ENCODE measurements around the gene CNOT6.

The CNOT6 gene

GRCh38 chr5:180586204-180586603 lies 92.0 kb downstream of the CNOT6 start:
- DNase-seq, result no peak

- no peak for DNase-seq
Observed at GRCh38 chr5:180586870-180587269, 92.7 kb downstream of the CNOT6 start.

- DNase-seq, result no peak
Observed at GRCh38 chr5:180589771-180590542, 95.8 kb downstream of the CNOT6 start.

GRCh38 chr5:180590543-180591310 lies 96.5 kb downstream of the CNOT6 start:
- DNase-seq, result no peak

DNA sequence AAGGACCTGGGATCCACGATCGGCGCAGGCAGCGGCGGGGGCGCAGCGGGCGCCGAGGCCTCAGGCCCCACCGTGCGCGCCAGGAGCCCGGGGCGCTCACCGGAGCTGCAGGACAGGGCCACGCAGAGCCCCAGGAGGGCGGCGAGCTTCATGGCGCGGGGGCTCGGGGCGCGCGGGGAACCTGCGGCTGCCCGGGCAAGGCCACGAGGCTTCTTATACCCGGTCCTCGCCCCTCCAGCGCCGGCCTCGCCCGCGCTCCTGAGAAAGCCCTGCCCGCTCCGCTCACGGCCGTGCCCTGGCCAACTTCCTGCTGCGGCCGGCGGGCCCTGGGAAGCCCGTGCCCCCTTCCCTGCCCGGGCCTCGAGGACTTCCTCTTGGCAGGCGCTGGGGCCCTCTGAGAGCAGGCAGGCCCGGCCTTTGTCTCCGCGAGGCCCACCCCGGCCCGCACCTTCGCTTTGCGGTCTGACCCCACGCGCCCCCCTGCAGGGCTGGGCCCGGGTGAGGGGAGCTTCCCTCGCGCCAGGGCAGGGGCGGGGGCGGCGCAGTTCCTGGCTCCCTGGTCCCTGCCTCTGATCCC lies 97.2 kb downstream of the CNOT6 start, which contains the start of gene SCGB3A1:
TSS of gene SCGB3A1 (minus strand) at position 189 of the 577 bp plus-strand sequence. CDS start at position 152, 37 bp downstream.
- no peak for DNase-seq

DNA sequence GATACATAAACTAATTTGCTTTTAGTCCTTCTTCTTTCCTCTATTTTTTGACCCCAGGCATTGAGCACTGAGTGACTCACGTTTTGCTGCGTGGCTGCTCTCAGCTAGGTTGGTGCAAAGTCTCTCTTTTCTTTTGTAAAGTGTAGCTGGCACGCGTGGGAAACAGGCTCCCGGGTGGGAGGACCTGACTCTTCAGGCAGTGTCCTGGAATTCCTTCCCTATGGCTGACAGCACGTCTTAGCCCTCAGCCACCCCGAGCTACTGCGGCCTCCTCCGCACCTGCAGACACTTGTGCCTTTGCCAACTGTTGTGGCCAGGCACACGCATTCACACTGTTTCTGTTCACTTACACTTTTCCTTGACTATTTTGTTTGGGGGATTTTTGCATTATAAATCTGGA lies 98.0 kb downstream of the CNOT6 start:
- no peak for DNase-seq

DNA sequence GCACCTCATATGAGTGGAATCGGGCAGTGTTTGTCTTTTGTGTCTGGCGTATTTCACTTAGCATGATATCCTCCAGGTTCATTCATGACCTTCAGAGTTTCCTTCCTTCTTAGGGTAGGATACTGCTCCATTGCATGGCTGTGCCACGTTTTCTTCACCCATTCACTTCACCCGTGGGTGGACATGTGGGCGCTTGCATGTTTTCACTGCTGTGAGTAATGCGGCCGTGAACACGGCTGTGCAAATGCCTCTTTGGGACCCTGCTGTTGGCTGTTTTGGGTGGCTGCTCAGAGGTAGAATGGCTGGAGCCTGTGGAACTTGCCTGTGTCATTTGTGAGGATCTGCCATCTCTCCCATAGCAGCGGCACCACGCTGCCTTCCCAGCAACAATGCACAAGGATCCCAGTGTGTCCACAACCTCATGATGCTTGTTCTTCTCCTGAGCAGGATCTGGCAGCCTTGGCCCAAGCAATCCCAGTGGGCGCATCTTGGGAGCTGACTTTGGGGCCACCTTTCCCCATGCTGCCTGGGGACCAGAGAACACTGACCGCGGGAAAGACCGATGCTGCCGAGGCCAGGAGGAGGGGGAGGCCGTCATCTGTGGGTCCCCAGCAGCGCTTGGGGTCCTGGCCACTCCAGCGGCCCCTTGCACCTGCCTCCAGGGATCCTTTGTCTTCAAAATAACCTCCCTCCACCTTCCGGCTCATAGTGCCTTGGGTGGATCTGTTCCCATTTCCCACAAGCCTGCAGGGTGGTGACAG lies 99.4 kb downstream of the CNOT6 start:
- no peak for DNase-seq

- no peak for DNase-seq
Observed at GRCh38 chr5:180594311-180595045, 100.3 kb downstream of the CNOT6 start.

- DNase-seq, result no peak
Observed at GRCh38 chr5:180595046-180595379, 100.8 kb downstream of the CNOT6 start.

DNA sequence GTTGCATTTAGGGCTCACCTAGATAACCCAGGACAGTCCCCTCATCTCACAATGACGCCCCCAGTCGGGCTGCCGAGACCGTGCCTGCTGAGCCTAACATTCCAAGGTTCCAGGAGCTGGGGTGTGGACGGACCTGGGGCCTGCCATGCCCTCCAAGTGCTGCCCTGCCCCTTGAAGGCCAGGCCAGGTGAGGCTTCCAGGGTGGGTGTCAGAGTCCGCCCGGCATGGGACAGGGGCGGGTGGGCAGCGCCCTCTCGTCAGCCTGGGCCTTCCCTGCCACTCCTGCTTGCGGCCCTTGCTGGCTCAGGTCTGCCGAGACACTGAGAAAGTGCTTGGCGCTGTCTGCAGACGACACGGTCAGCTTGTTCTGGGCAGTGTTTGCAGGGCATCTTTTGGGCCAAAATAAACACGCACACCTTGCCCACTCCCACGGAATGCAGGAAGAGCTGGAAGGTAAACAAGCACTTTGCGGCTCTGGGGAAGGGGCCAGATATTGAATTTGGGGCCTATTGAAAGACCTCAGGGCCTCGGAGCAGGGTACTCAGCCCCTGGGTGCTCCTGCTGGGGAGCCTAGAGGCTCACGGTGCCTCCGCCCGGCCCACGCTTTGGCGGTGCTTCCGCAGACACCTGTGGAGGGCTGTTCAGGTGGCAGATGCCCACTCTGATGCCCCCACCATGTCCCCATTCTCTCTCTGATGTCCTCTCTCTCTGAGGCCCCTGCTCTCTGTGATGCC lies 101.4 kb downstream of the CNOT6 start:
- DNase-seq, result no peak

DNA sequence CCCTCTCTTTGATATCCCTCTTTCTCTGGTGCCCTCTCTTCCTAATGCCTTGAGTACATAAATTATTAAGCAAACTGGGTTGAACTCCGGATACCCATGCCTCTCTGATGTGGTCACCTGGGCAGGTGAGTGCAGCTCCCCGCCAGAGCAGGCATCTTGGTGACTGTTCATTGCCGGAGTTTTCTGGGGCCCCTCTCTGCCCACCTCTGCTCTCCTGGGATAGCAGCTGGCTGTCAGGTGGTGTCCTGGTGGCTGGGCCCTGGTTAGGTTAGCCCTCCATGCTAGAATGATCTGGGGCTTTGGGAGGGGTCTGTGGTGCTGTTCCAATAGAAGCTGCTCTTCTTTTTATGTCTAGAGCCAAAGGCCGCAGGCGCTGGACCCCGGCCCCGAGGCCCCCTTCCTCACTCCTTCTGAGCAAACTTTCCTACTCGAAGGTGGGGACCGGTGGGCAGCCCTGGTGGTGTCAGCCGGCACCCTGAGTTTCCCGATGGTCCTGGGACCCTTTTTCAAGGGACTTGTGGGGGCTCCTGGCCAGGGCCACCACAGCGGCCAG lies 102.0 kb downstream of the CNOT6 start:
- DNase-seq, result no peak

GRCh38 chr5:180596668-180597231 lies 102.6 kb downstream of the CNOT6 start:
- no peak for DNase-seq

DNA sequence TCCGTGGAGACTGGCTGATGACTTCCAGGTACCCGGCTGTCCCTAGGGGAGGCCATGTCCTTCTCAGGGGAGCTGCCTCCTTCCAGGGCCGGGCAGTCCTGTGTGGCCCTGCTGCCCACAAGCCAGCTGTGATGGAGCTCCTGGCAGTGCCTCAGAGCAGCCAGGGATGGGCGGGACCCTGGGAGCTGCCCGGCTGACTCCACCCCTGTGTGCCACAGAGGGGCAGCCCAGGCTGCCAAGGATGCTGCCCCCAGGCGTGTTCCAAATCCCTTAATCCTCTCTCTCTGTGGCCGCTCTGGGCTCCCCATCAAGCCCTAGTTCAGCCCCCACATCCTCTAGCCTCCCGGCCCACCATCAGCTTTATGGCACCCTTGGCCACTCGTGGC lies 104.1 kb downstream of the CNOT6 start:
- no peak for DNase-seq

- no peak for DNase-seq
Observed at GRCh38 chr5:180598797-180599589, 104.8 kb downstream of the CNOT6 start.

DNA sequence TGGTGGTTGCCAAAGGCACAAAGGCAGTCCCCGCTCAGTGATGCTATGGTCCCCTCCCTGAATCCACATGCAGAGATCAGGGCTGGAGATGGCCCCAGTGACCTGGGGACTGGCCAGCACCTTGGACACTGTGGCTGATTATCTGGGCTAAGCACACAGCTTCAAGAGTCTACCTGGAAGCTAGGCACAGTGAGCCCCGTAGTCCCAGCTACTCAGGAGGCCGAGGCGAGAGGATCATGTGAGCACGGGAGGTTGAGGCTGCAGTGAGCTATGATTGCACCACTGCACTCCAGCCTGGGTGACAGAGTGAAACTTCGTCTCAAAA lies 105.4 kb downstream of the CNOT6 start:
- DNase-seq, result no peak

DNA sequence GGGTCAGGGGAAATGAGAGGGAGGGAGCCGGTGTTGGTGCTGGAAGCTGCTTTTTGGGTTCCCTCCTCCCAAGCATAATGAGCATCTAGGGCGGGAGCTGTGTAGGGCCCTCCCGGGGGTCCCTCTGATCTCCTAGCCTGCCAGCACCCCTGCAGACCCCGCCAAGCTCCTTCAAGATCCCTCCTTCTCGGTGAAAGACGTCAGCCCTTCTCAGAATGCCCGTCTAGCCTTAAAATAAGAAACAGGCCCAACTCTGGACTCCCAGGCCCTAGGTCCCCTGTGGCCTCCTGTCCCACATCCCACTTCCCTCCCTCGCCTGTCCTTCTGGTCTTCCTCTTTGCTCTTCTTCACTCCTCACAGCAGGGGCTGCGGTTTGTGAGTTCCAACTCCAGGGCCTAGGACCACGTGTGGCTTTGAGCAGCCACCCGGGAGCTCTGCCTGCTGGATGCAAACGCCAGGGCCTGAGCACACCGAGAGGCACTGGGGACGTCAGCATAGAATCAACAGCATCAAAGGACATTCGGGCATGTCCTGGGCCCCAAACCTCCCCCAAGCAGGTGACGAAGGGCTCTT lies 105.9 kb downstream of the CNOT6 start:
- no peak for DNase-seq

GRCh38 chr5:180600554-180601041 lies 106.4 kb downstream of the CNOT6 start:
- DNase-seq, result no peak

GRCh38 chr5:180601591-180602480 lies 107.7 kb downstream of the CNOT6 start:
- DNase-seq, result no peak

Data from CD4-positive, alpha-beta T cell treated with Interleukin-4 for 4 hours (primary cell).